HTR-8/SVneo (cell line): Measurements from ENCODE around the gene A3GALT2.

ENCODE experiments used
- DNase-seq: peaks from one replicate; pipeline ENCODE4 v3.0.0; 2011; ENCODE audit warnings: low spot score, mixed read lengths; ENCODE audit not compliant: insufficient read length
- FAIRE-seq: peaks from 2 replicates; lab custom pipeline; 2011; peaks lifted over from hg19 to GRCh38; lab: Jason Lieb, UNC

The A3GALT2 gene

GRCh38 chr1:33334081-33334552 is 13.2 kb upstream of the A3GALT2 start:
- DNase-seq, result no peak
- FAIRE-seq, result no peak

GRCh38 chr1:33332881-33333280 is 12.0 kb upstream of the A3GALT2 start:
- DNase-seq (no peak), FAIRE-seq (no peak)

GRCh38 chr1:33332357-33332789 is 11.5 kb upstream of the A3GALT2 start:
- no peak for DNase-seq
- FAIRE-seq, result no peak

GRCh38 chr1:33331444-33332356 is 10.8 kb upstream of the A3GALT2 start:
- no peak for DNase-seq
- FAIRE-seq, result peak; percentile 59

- DNase-seq (no peak), FAIRE-seq (no peak)
Observed at GRCh38 chr1:33330906-33331305, 10.0 kb upstream of the A3GALT2 start.

GRCh38 chr1:33330361-33330890 is 9.5 kb upstream of the A3GALT2 start:
- FAIRE-seq (no peak), DNase-seq (no peak)

- no peak for DNase-seq
- FAIRE-seq, result no peak
Observed at GRCh38 chr1:33329600-33330305, 8.9 kb upstream of the A3GALT2 start.

- no peak for DNase-seq
- no peak for FAIRE-seq
Observed at GRCh38 chr1:33328817-33329216, 7.9 kb upstream of the A3GALT2 start.

- FAIRE-seq, result no peak
Observed at GRCh38 chr1:33327587-33328325, 6.9 kb upstream of the A3GALT2 start.

GRCh38 chr1:33326785-33327184 is 5.9 kb upstream of the A3GALT2 start:
- FAIRE-seq (no peak), DNase-seq (no peak)

More at GRCh38 chr1:33327587-33328325, 6.9 kb upstream of the A3GALT2 start:
- DNase-seq, result no peak

- FAIRE-seq (no peak), DNase-seq (no peak)
Observed at GRCh38 chr1:33324677-33325575, 4.0 kb upstream of the A3GALT2 start.

- DNase-seq (no peak), FAIRE-seq (no peak)
Observed at GRCh38 chr1:33323663-33324477, 3.0 kb upstream of the A3GALT2 start.

GRCh38 chr1:33322870-33323585 is 2.1 kb upstream of the A3GALT2 start:
- DNase-seq (no peak), FAIRE-seq (no peak)

GRCh38 chr1:33322109-33322508 is 1.2 kb upstream of the A3GALT2 start:
- FAIRE-seq, result no peak

GRCh38 chr1:33321178-33321577 is 280 bp upstream of the A3GALT2 start:
- DNase-seq (no peak), FAIRE-seq (no peak)

More at GRCh38 chr1:33322109-33322508, 1.2 kb upstream of the A3GALT2 start:
- no peak for DNase-seq

GRCh38 chr1:33319949-33320618 is 814 bp downstream of the A3GALT2 start:
- FAIRE-seq (no peak), DNase-seq (no peak)
